ENCODE data around the gene BMERB1.
A peak's percentile ranks its signal among the peaks of the same experiment; 100 is the strongest.
"Not testable (repeated sequence)": the region's sequence is repeated elsewhere in the genome, so short reads cannot be mapped to it uniquely, and the experiment has no call there.

Gene BMERB1

GRCh38 chr16:15425861-15426260 is 8.5 kb upstream of the BMERB1 start:
- no peak for DNase-seq (ENCODE audit: low spot score)

- no peak for DNase-seq (ENCODE audit: low spot score)
Observed at GRCh38 chr16:15426796-15427195, 7.6 kb upstream of the BMERB1 start.

GRCh38 chr16:15427648-15428239 is 6.6 kb upstream of the BMERB1 start:
- peak; percentile 38 for DNase-seq (ENCODE audit: low spot score)

- DNase-seq (ENCODE audit: low spot score) = not testable (repeated sequence)
Observed at GRCh38 chr16:15430884-15431283, 3.5 kb upstream of the BMERB1 start.

GRCh38 chr16:15434079-15434424 is 336 bp upstream of the BMERB1 start:
- no peak for DNase-seq (ENCODE audit: low spot score)

- DNase-seq (ENCODE audit: low spot score) = no peak
Observed at GRCh38 chr16:15435216-15435864, 952 bp downstream of the BMERB1 start.

- no peak for DNase-seq (ENCODE audit: low spot score)
Observed at GRCh38 chr16:15439102-15439501, 4.7 kb downstream of the BMERB1 start.

- no peak for DNase-seq (ENCODE audit: low spot score)
Observed at GRCh38 chr16:15439521-15439920, 5.1 kb downstream of the BMERB1 start.

GRCh38 chr16:15440852-15441251 is 6.5 kb downstream of the BMERB1 start:
- DNase-seq (ENCODE audit: low spot score) = peak; percentile 8

GRCh38 chr16:15442140-15442539 is 7.8 kb downstream of the BMERB1 start:
- DNase-seq (ENCODE audit: low spot score) = not testable (repeated sequence)

GRCh38 chr16:15443753-15444152 is 9.4 kb downstream of the BMERB1 start:
- no peak for DNase-seq (ENCODE audit: low spot score)

- no peak for DNase-seq (ENCODE audit: low spot score)
Observed at GRCh38 chr16:15444264-15444663, 9.9 kb downstream of the BMERB1 start.

GRCh38 chr16:15445450-15445849 is 11.1 kb downstream of the BMERB1 start:
- no peak for DNase-seq (ENCODE audit: low spot score)

- no peak for DNase-seq (ENCODE audit: low spot score)
Observed at GRCh38 chr16:15446901-15447300, 12.5 kb downstream of the BMERB1 start.

GRCh38 chr16:15450624-15451023 is 16.2 kb downstream of the BMERB1 start:
- no peak for DNase-seq (ENCODE audit: low spot score)

- no peak for DNase-seq (ENCODE audit: low spot score)
Observed at GRCh38 chr16:15451098-15451731, 16.8 kb downstream of the BMERB1 start.

- DNase-seq (ENCODE audit: low spot score) = no peak
Observed at GRCh38 chr16:15452246-15452855, 18.0 kb downstream of the BMERB1 start.

GRCh38 chr16:15453296-15453695 is 18.9 kb downstream of the BMERB1 start:
- DNase-seq (ENCODE audit: low spot score) = not testable (repeated sequence)

GRCh38 chr16:15454933-15455332 is 20.5 kb downstream of the BMERB1 start:
- DNase-seq (ENCODE audit: low spot score) = not testable (repeated sequence)

GRCh38 chr16:15457400-15457799 is 23.0 kb downstream of the BMERB1 start:
- no peak for DNase-seq (ENCODE audit: low spot score)

- DNase-seq (ENCODE audit: low spot score) = no peak
Observed at GRCh38 chr16:15457958-15458357, 23.6 kb downstream of the BMERB1 start.

GRCh38 chr16:15459791-15460190 is 25.4 kb downstream of the BMERB1 start:
- DNase-seq (ENCODE audit: low spot score) = no peak

- DNase-seq (ENCODE audit: low spot score) = no peak
Observed at GRCh38 chr16:15460601-15461000, 26.2 kb downstream of the BMERB1 start.
